Lower lobe of right lung (tissue), 2 donors: Measurements from ENCODE around the gene PPP1R15A. TPM values are rescaled to one million over a fixed set of nuclear protein-coding genes. Genes with fewer than 3 reads are reported as not detected.
"Not testable (repeated sequence)": the region's sequence is repeated elsewhere in the genome, so short reads cannot be mapped to it uniquely, and the experiment has no call there.

ENCODE experiments used
- ATAC-seq, 2 donors: fragments of 200-7000 bp; cut with Tn5 transposase; one replicate each; pipeline ENCODE4 v1.9.1; 2020 to 2022; ENCODE audit warnings: mild to moderate bottlenecking in 2 of 2, moderate library complexity in 2 of 2
- DNase-seq: peaks from one replicate; pipeline ENCODE4 v3.0.0-alpha.2; 2020
- H3K27ac ChIP-seq: fragments of 200-600 bp; one replicate; pipeline ENCODE4 v1.8.0; 2022
- H3K27me3 ChIP-seq: fragments of 200-600 bp; one replicate; pipeline ENCODE4 v1.8.0; 2022; ENCODE audit warnings: low read depth
- H3K36me3 ChIP-seq: fragments of 200-600 bp; one replicate; pipeline ENCODE4 v1.8.0; 2022; ENCODE audit warnings: mild to moderate bottlenecking
- H3K4me1 ChIP-seq: fragments of 200-600 bp; one replicate; pipeline ENCODE4 v1.8.0; 2022
- H3K4me3 ChIP-seq: fragments of 200-600 bp; one replicate; pipeline ENCODE4 v1.8.0; 2022; ENCODE audit warnings: mild to moderate bottlenecking
- H3K9me3 ChIP-seq: fragments of 200-600 bp; one replicate; pipeline ENCODE4 v1.8.0; 2022
- CTCF ChIP-seq: fragments of 200-600 bp; IDR thresholded peaks from one replicate; pipeline ENCODE4 v1.8.0; 2022; ENCODE audit warnings: antibody characterized with exemption, mild to moderate bottlenecking
- intact Hi-C: fragments of 100-400 bp; cut with DNase I; formaldehyde crosslinking; loops from one replicate; pipeline ENCODE4 v1.11.0; 2022
- total RNA-seq: library from RNA; stranded (reverse); fragmentation: NEBNext Ultra II Directional; extraction: Animal tissue kit (Norgen Biotek cat#: 25700); gene quantifications from one replicate; pipeline ENCODE4 v1.2.1, GENCODE V29; 2021
- donor health status: DM: no; HTN: yes; CAD: no; lungs with severe emphysema.

PPP1R15A gene
- total RNA-seq, 1 donor from 2014 or later = 80.4 TPM

GRCh38 chr19:48887861-48888612 is 15.8 kb downstream of the PPP1R15A start:
- H3K36me3 ChIP-seq = no peaks in the 10 kb centered on the region
- no peaks in the 10 kb centered on the region for H3K9me3 ChIP-seq
- H3K27ac ChIP-seq = no peak overlapping the region
- no peak for TF ChIP-seq CTCF
- no peak overlapping the region for H3K4me3 ChIP-seq
- DNase-seq (no peak), ATAC-seq (no peak)
- intact Hi-C loops = no loop called here
- H3K4me1 ChIP-seq = no peaks in the 10 kb centered on the region
- no peaks in the 10 kb centered on the region for H3K27me3 ChIP-seq

GRCh38 chr19:48889496-48889895 is 17.3 kb downstream of the PPP1R15A start:
- H3K36me3 ChIP-seq, H3K4me1 ChIP-seq, DNase-seq, intact Hi-C loops, H3K27me3 ChIP-seq, ATAC-seq, H3K27ac ChIP-seq, H3K9me3 ChIP-seq, H3K4me3 ChIP-seq: not testable (repeated sequence)

- ATAC-seq = no peak
Measured at GRCh38 chr19:48890551-48890950, 18.3 kb downstream of the PPP1R15A start.

GRCh38 chr19:48895226-48895625 is 23.0 kb downstream of the PPP1R15A start:
- intact Hi-C loops = no loop called here
- ATAC-seq = no peak
- Histone ChIP-seq H3K27me3 (no peaks in the 10 kb centered on the region), H3K36me3 (no peaks in the 10 kb centered on the region), H3K4me3 (no peak overlapping the region), H3K9me3 (no peaks in the 10 kb centered on the region), H3K4me1 (peaks cover 15% of the 10 kb centered on the region), H3K27ac (no peak overlapping the region)
- TF ChIP-seq CTCF = no peak
- DNase-seq = no peak

More at GRCh38 chr19:48890551-48890950, 18.3 kb downstream of the PPP1R15A start:
- DNase-seq = no peak
- TF ChIP-seq CTCF = no peak
- intact Hi-C loops = no loop called here
- Histone ChIP-seq H3K27me3 (no peaks in the 10 kb centered on the region), H3K9me3 (no peaks in the 10 kb centered on the region), H3K27ac (no peak overlapping the region), H3K36me3 (no peaks in the 10 kb centered on the region), H3K4me1 (peaks cover under 1% of the 10 kb centered on the region), H3K4me3 (no peak overlapping the region)

GRCh38 chr19:48896191-48896720 is 24.0 kb downstream of the PPP1R15A start:
- intact Hi-C loops = no loop called here
- TF ChIP-seq CTCF = no peak
- peaks cover 22% of the 10 kb centered on the region for H3K4me1 ChIP-seq
- peak overlapping the region; percentile 47 for H3K4me3 ChIP-seq
- peak; percentile 72 for DNase-seq
- ATAC-seq = peak; percentile 22 to 37
- no peaks in the 10 kb centered on the region for H3K27me3 ChIP-seq
- peak overlapping the region; percentile 53 for H3K27ac ChIP-seq
- no peaks in the 10 kb centered on the region for H3K9me3 ChIP-seq
- no peaks in the 10 kb centered on the region for H3K36me3 ChIP-seq

GRCh38 chr19:48897181-48897580 is 25.0 kb downstream of the PPP1R15A start:
- Histone ChIP-seq H3K36me3 (no peaks in the 10 kb centered on the region), H3K9me3 (no peaks in the 10 kb centered on the region), H3K27ac (peak overlapping the region; percentile 53), H3K27me3 (no peaks in the 10 kb centered on the region), H3K4me1 (peaks cover 31% of the 10 kb centered on the region), H3K4me3 (no peak overlapping the region)
- no peak for TF ChIP-seq CTCF
- DNase-seq (no peak), ATAC-seq (no peak)
- intact Hi-C loops = no loop called here

GRCh38 chr19:48899386-48899749 is 27.1 kb downstream of the PPP1R15A start:
- DNase-seq, intact Hi-C loops, H3K36me3 ChIP-seq, H3K27me3 ChIP-seq, ATAC-seq, H3K9me3 ChIP-seq: not testable (repeated sequence)
- H3K4me3 ChIP-seq = peak overlapping the region; percentile 93
- H3K4me1 ChIP-seq = peaks cover 41% of the 10 kb centered on the region
- peak overlapping the region; percentile 85 for H3K27ac ChIP-seq
